GM10266 (cell line): Measurements from ENCODE around the gene MAPRE3.

Source experiments
- DNase-seq: peaks from one replicate; pipeline ENCODE4 v3.0.0; 2012; ENCODE audit errors: extremely low spot score
- CTCF ChIP-seq: IDR thresholded peaks from 2 replicates; pipeline ENCODE4 v1.5.1; 2012; ENCODE audit warnings: mild to moderate bottlenecking, low read depth; ENCODE audit not compliant: control insufficient read depth, insufficient read depth; ENCODE audit errors: missing control alignments

The MAPRE3 gene

GRCh38 chr2:27040282-27040681 is 69.8 kb downstream of the MAPRE3 start:
- TF ChIP-seq CTCF = no peak
- DNase-seq = no peak

GRCh38 chr2:27041752-27042151 is 71.3 kb downstream of the MAPRE3 start:
- TF ChIP-seq CTCF = no peak
- peak; percentile 52 for DNase-seq

- DNase-seq = peak; percentile 68
- TF ChIP-seq CTCF = no peak
Measured at GRCh38 chr2:27042159-27042661, 71.8 kb downstream of the MAPRE3 start.

- DNase-seq = no peak
Measured at GRCh38 chr2:27042985-27043634, 72.7 kb downstream of the MAPRE3 start.

GRCh38 chr2:27049422-27050280 is 79.2 kb downstream of the MAPRE3 start:
- TF ChIP-seq CTCF = no peak
- peak; percentile 82 for DNase-seq

More at GRCh38 chr2:27042985-27043634, 72.7 kb downstream of the MAPRE3 start:
- no peak for TF ChIP-seq CTCF

GRCh38 chr2:27050281-27050995 is 80.0 kb downstream of the MAPRE3 start:
- no peak for TF ChIP-seq CTCF
- DNase-seq = peak; percentile 89
